Right lobe of liver (tissue), 6 donors: Measurements from ENCODE around the gene RSL1D1. TPM values are rescaled to one million over a fixed set of nuclear protein-coding genes. Genes with fewer than 3 reads are reported as not detected.
A peak's percentile ranks its signal among the peaks of the same experiment; 100 is the strongest.
"Not testable (repeated sequence)": the region's sequence is repeated elsewhere in the genome, so short reads cannot be mapped to it uniquely, and the experiment has no call there.

Source experiments
- ATAC-seq, 4 donors: fragments of 200-7000 bp; cut with Tn5 transposase; one replicate each; pipeline ENCODE4 v1.9.1; 2020; ENCODE audit warnings: mild to moderate bottlenecking in 4 of 4, moderate library complexity in 4 of 4
- DNase-seq, 3 donors: peaks; one replicate each; pipeline ENCODE4 v3.0.0-alpha.2; 2020
- H3K27ac ChIP-seq, 3 donors: fragments of 200-600 bp; one replicate each; pipeline ENCODE4 v1.8.0; 2022
- H3K27me3 ChIP-seq, 2 donors: fragments of 200-600 bp; one replicate each; pipeline ENCODE4 v1.8.0; 2022
- H3K36me3 ChIP-seq, 4 donors: fragments of 200-600 bp; sonication (generic) in 1 of 4; one replicate each; pipeline versions ENCODE4 v1.5.1 to v1.8.0; 2017 to 2022; ENCODE audit warnings: control low read depth in 1 of 4
- H3K4me1 ChIP-seq, 4 donors: fragments of 200-600 bp; sonication (generic) in 1 of 4; one replicate each; pipeline versions ENCODE4 v1.5.1 to v1.8.0; 2017 to 2022; ENCODE audit warnings: control low read depth in 1 of 4
- H3K4me3 ChIP-seq, 3 donors: fragments of 200-600 bp; one replicate each; pipeline ENCODE4 v1.8.0; 2022
- H3K9me3 ChIP-seq, 4 donors: fragments of 200-600 bp; sonication (generic) in 1 of 4; one replicate each; pipeline versions ENCODE4 v1.5.1 to v1.8.0; 2017 to 2022; ENCODE audit warnings: control low read depth in 1 of 4
- POLR2A ChIP-seq: fragments of 450-650 bp; IDR thresholded peaks from one replicate; pipeline ENCODE4 v1.6.1; 2017; ENCODE audit warnings: antibody characterized with exemption, mild to moderate bottlenecking
- WGBS: methylation state at CpG from one replicate; pipeline ENCODE4 v1.1.6; 2018; ENCODE audit warnings: low coverage, low lambda C conversion rate; ENCODE audit not compliant: insufficient coverage; ENCODE audit errors: missing lambda C conversion rate; 5-methylcytosine and 5-hydroxymethylcytosine counted together
- intact Hi-C, 2 donors: fragments of 100-400 bp; cut with DNase I; formaldehyde crosslinking; loops; one replicate each; pipeline versions ENCODE4 v1.11.2 to v1.14.1; 2022
- total RNA-seq, 6 experiments: library from RNA; depleted of rRNA in 2 of 6; stranded (reverse); fragments of >200 nt in 2 of 6; fragmentation: NEBNext Ultra II Directional in 3 of 6; extraction: Animal tissue kit (Norgen Biotek cat#: 25700) in 3 of 6; gene quantifications; one replicate each; pipeline versions ENCODE4 v1.1.0 to v1.2.4, GENCODE V29; 2016 to 2023
- TF ChIP-seq, protein P1 (sequence below), 4 donors: fragments of 200-600 bp in 3 of 4; fragments of 450-650 bp in 1 of 4; IDR thresholded peaks; one replicate each; pipeline versions ENCODE4 v1.5.1 to v1.8.0; 2016 to 2022; ENCODE audit warnings: antibody characterized with exemption in 4 of 4, mild to moderate bottlenecking in 2 of 4
- donor health status: DM: no; HTN: yes; CAD: no.
- donor health status: DM: no; HTN: no; CAD: no.
- donor health status: DM: no; HTN: no; CAD: no.
- donor health status: DM: no; HTN: yes; CAD: no.
- donor health status: DM: no; HTN: yes; CAD: no.

The RSL1D1 gene
- total RNA-seq, 6 experiments from 2014 or later, result 38.1 to 77.3 (median 54.9) TPM

DNA sequence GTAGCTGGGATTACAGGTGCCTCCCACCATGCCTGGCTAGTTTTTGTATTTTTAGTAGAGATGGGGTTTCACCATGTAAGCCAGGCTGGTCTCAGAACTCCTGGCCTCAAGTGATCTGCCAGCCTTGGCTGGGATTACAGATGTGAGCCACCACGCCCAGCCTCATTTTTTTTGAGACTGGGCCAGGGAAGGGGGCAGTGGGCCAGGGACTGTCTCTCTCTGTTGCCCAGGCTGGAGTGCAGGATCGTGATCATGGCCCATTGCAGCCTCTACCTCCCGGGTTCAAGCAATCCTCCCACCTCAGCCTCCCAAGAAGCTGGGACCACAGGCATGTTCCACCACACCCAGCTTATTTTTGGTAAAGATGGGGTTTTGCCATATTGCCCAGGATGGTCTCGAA lies 16.0 kb downstream of the RSL1D1 start:
- Histone ChIP-seq H3K4me1 (peaks cover 0 to 13% (median 4%) of the 10 kb centered on the region in 4 donors), H3K9me3 (no peaks in the 10 kb centered on the region), H3K4me3 (no peak overlapping the region), H3K27ac (peak overlapping the region in 1 of 3 donors; percentile 73), H3K27me3 (no peaks in the 10 kb centered on the region), H3K36me3 (peaks cover 0 to 37% (median 16%) of the 10 kb centered on the region in 4 donors)
- intact Hi-C loops, result no loop called here
- TF ChIP-seq, protein P1, sequence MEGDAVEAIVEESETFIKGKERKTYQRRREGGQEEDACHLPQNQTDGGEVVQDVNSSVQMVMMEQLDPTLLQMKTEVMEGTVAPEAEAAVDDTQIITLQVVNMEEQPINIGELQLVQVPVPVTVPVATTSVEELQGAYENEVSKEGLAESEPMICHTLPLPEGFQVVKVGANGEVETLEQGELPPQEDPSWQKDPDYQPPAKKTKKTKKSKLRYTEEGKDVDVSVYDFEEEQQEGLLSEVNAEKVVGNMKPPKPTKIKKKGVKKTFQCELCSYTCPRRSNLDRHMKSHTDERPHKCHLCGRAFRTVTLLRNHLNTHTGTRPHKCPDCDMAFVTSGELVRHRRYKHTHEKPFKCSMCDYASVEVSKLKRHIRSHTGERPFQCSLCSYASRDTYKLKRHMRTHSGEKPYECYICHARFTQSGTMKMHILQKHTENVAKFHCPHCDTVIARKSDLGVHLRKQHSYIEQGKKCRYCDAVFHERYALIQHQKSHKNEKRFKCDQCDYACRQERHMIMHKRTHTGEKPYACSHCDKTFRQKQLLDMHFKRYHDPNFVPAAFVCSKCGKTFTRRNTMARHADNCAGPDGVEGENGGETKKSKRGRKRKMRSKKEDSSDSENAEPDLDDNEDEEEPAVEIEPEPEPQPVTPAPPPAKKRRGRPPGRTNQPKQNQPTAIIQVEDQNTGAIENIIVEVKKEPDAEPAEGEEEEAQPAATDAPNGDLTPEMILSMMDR (IDR thresholded peaks at IDR 0.05), result no peak
- TF ChIP-seq POLR2A, result no peak
- DNase-seq (no peak), ATAC-seq (peak in 2 of 4 donors; percentile 10 to 29)
- WGBS, result no CpG with 5 or more reads among the region's 4 CpGs

DNA sequence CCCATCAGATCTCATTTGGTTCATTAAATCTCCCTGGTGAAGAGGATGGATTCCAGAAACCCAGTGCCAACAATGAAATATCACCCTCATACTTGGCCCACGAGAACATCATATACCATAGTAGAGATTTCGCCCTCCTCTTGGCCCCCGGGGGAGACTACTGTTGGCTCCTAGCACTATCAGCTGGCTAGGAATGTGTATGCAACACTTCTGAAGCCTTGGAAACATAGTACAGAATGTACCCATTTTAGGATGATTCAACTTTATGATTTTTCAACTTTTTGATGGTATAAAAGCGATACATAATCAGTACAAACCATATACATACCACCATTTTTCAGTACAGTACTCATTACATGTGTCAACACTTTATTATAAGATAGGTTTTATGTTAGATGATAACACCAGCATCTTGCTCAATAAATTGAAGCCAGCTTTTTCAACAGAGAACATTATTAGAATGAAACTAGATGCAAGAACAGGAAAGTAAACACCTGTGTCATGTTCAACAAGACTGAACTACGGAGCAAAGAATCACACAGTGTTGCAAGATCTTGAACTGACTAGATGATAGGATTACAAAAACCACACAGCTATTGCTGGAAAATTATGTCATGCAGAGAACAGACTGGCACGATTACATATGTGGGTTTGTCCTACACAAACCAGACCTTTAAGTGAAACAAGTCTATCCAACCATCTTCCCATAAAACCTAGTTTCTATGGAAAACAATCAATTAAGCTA lies 17.2 kb downstream of the RSL1D1 start:
- intact Hi-C loops, result no loop called here
- peak; percentile 89 to 92 (median 91) for ATAC-seq
- no peak overlapping the region for H3K4me3 ChIP-seq
- H3K36me3 ChIP-seq, result peaks cover 0 to 25% (median 16%) of the 10 kb centered on the region in 4 donors
- H3K27me3 ChIP-seq, result no peaks in the 10 kb centered on the region
- WGBS, result 64% methylated on average over 6 of the region's 6 CpGs
- no peak for DNase-seq
- no peaks in the 10 kb centered on the region for H3K9me3 ChIP-seq
- peak overlapping the region; percentile 73 to 80 (median 74) for H3K27ac ChIP-seq
- TF ChIP-seq, protein P1 (IDR thresholded peaks at IDR 0.05), result no peak
- no peak for TF ChIP-seq POLR2A
- peaks cover 0 to 13% (median 4%) of the 10 kb centered on the region in 4 donors for H3K4me1 ChIP-seq

DNA sequence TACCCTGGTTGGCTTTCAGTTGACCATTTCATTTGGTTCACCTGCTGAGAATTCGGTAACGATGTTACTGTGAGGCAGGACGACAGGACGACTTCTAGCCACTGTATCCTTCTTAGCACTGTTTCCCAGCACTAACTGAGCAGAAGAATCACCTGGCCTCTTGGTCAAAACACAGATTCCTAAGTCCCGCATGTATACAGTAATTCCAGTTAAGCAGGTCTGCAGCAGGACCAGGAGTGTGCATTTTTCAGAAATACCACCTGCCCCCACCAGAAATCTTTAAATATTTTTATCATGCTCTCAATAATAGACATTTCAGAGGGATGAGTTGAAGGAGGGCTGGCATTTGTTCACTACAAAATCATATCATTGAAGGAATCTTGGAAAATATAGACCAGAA lies 22.6 kb downstream of the RSL1D1 start:
- no peaks in the 10 kb centered on the region for H3K27me3 ChIP-seq
- WGBS, result 83% methylated on average over 5 of the region's 5 CpGs
- TF ChIP-seq POLR2A, result no peak
- TF ChIP-seq, protein P1 (IDR thresholded peaks at IDR 0.05), result no peak
- DNase-seq (no peak), ATAC-seq (no peak)
- H3K4me3 ChIP-seq, result no peak overlapping the region
- H3K4me1 ChIP-seq, result peaks cover 0 to 8% (median 0%) of the 10 kb centered on the region in 4 donors
- no peaks in the 10 kb centered on the region for H3K36me3 ChIP-seq
- H3K9me3 ChIP-seq, result no peaks in the 10 kb centered on the region
- H3K27ac ChIP-seq, result no peak overlapping the region
- intact Hi-C loops, result no loop called here

DNA sequence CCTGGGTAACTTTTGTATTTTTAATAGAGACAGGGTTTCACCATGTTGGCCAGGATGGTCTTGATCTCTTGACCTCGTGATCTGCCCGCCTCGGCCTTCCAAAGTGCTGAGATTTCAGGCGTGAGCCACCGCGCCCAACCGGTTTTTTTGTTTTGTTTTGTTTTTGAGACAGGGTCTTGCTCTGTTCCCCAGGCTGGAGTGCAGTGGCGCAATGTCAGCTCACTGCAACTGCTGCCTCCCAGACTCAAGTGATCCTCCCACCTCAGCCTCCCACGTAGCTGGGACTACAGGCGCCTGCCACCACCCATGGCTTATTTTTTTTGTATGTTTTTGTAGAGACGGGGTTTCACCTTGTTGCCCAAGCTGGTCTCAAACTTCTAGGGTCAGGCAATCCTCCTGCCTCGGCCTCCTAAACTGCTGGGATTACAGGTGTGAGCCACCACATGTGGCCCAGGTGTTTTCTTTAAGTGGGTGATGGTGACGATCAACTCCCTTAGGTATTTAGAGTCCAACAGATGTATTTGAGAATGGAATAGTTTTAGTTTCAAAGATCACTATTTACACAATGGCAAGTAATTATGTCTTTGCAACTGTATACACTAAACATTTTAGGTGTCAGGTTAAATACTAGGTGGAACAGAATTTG lies 25.7 kb downstream of the RSL1D1 start:
- H3K9me3 ChIP-seq, H3K4me1 ChIP-seq, H3K36me3 ChIP-seq, intact Hi-C loops, ATAC-seq, H3K4me3 ChIP-seq, H3K27me3 ChIP-seq, DNase-seq, H3K27ac ChIP-seq: not testable (repeated sequence)
- 78% methylated on average over 5 of the region's 13 CpGs for WGBS

DNA sequence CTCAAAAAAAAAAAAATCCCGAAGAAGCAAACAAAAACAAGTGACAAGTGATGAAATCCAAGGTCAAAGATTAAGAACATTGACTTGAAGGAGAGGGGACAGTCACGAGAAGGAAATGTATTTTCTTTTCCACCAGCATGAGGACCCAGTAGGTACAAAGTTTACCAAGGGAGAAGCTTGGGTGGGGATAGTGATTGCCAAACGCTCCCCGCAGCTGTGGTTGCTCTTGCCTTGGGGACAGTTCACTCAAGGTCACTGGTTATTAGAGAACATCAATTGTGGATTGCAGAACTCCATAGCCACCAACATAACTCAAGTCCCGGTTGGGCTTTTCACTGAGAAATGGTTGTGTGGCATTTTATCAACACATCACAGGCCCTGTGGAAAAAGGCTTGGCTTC lies 27.0 kb downstream of the RSL1D1 start:
- ATAC-seq (peak; percentile 80 to 93 (median 85)), DNase-seq (peak in 2 of 3 donors; percentile 36 to 64)
- 12% methylated on average over 3 of the region's 5 CpGs for WGBS
- peaks cover 0 to 7% (median 0%) of the 10 kb centered on the region in 4 donors for H3K4me1 ChIP-seq
- no peak overlapping the region for H3K4me3 ChIP-seq
- intact Hi-C loops, result no loop called here
- H3K27me3 ChIP-seq, result no peaks in the 10 kb centered on the region
- H3K9me3 ChIP-seq, result no peaks in the 10 kb centered on the region
- H3K27ac ChIP-seq, result peak overlapping the region in 1 of 3 donors; percentile 4
- TF ChIP-seq POLR2A, result no peak
- TF ChIP-seq, protein P1 (IDR thresholded peaks at IDR 0.05), result no peak
- no peaks in the 10 kb centered on the region for H3K36me3 ChIP-seq

DNA sequence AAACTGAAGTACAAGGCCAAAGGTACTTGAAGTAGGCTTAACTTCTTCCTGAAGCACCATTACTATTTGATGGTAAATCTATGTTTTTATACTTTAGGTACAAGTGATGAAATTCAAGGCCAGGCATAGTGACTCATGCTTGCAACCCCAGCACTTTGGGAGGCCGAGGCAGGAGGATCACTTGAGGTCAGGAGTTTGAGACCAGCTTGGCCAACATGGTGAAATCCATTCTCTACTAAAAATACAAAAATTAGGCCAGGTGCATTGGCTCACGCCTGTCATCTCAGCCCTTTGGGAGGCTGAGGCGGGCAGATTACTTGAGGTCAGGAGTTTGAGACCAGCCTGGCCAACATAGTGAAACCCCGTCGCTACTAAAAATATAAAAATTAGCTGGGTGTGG lies 27.7 kb downstream of the RSL1D1 start:
- ATAC-seq, H3K4me1 ChIP-seq, H3K9me3 ChIP-seq, H3K36me3 ChIP-seq, H3K27me3 ChIP-seq, intact Hi-C loops, H3K27ac ChIP-seq, DNase-seq, H3K4me3 ChIP-seq: not testable (repeated sequence)
- WGBS, result 77% methylated on average over 3 of the region's 5 CpGs
